ENCODE data around the gene GTF3C1. TPM values are rescaled to one million over a fixed set of nuclear protein-coding genes. Genes with fewer than 3 reads are reported as not detected.
"Not testable (repeated sequence)": the region's sequence is repeated elsewhere in the genome, so short reads cannot be mapped to it uniquely, and the experiment has no call there.

The GTF3C1 gene
- total RNA-seq, 1 experiment from 2014 or later: 38.1 TPM

DNA sequence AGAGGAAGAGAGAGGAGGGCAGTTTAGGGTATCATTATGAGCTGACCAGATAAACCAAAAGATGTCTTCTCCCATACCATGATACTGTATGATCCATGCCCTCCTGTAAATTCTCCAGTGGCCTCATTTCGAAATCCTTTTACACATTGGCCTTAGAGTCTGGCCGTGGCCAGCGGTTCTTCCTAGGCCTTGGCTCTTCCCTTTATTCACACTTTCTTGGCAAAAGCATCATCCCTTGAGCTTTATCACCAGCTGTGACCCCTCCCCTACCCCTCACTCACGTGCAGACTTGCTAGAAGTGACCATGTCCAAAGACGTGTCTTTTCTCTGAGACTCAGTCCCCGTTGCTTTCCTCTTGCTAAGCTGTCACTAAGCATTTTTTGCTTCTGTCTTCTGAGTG, 23.0 kb upstream of the GTF3C1 start:
- DNase-seq (ENCODE audit: unreplicated experiment): no peak
- no TSS peak for BruUV-seq (replicated peaks)
- TF ChIP-seq, protein P1, sequence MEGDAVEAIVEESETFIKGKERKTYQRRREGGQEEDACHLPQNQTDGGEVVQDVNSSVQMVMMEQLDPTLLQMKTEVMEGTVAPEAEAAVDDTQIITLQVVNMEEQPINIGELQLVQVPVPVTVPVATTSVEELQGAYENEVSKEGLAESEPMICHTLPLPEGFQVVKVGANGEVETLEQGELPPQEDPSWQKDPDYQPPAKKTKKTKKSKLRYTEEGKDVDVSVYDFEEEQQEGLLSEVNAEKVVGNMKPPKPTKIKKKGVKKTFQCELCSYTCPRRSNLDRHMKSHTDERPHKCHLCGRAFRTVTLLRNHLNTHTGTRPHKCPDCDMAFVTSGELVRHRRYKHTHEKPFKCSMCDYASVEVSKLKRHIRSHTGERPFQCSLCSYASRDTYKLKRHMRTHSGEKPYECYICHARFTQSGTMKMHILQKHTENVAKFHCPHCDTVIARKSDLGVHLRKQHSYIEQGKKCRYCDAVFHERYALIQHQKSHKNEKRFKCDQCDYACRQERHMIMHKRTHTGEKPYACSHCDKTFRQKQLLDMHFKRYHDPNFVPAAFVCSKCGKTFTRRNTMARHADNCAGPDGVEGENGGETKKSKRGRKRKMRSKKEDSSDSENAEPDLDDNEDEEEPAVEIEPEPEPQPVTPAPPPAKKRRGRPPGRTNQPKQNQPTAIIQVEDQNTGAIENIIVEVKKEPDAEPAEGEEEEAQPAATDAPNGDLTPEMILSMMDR (IDR thresholded peaks at IDR 0.05; ENCODE audit: unreplicated experiment): no peak
- ChIA-PET CTCF (interaction anchor here (0.6 to 1.1 kb wide), 2 partner anchors 8 to 56 kb away, joined by 4 read pairs; no protein-coding TSS in a partner anchor), POLR2A (interaction anchor here (3.1 kb wide), 1 partner anchor 22 kb away, joined by 16 read pairs; the partner anchor contains the start of genes GTF3C1 and KATNIP)
- peak overlapping the region; percentile 35 for H3K27ac Mint-ChIP-seq (ENCODE audit: low read depth, unreplicated experiment)
- no peaks in the 10 kb centered on the region for H3K36me3 Mint-ChIP-seq (ENCODE audit: insufficient read depth, unreplicated experiment)
- no peaks in the 10 kb centered on the region for H3K27me3 Mint-ChIP-seq (ENCODE audit: insufficient read depth, unreplicated experiment)
- H3K4me1 Mint-ChIP-seq (ENCODE audit: insufficient read depth, unreplicated experiment): peaks cover 15% of the 10 kb centered on the region
- intact Hi-C loops (cut with micrococcal nuclease): no loop called here
- no peaks in the 10 kb centered on the region for H3K9me3 Mint-ChIP-seq (ENCODE audit: unreplicated experiment)
- H3K4me3 Mint-ChIP-seq (ENCODE audit: unreplicated experiment): no peak overlapping the region

DNA sequence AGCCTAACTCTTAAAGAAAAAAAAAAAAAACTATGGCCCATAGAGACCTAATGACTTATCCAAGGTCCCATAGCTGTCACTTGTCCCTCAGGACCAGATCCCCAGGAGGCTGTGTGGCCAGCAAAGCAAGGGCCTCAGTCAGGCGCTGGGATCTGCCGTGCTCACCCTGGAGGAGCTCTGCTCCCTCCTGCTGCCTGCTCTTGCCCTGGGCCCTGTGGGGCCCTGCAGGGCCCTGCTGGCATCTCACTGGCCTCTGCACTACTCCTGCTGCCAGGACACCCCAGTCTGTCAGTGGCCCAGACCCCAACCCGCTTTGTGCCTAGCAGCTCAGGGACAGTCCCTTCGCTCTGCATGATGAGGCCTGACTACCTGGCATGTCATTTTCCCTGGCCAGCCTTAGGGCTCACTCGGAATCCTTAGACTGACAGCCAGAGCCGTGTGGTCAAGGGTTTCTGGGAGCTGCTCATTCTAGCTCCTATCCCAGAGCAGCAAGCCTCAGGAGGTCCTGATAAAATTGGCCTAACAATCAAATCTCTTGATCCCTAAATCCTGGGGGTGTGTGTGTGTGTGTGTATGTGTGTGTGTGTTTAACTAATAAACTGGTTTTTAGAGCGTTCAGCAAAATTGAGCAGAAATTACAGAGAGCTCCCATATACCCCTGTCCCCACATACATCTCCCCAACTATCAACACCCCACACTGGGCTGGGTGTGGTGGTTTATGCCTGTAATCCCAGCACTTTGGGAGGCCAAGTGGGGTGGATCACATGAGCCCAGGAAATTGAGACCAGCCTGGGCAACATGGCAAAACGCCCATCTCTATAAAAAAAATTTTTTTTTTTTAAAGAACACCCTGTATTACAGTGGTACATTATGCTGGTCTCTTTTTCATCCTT, 22.0 kb upstream of the GTF3C1 start:
- BruUV-seq (replicated peaks): no TSS peak
- no peaks in the 10 kb centered on the region for H3K9me3 Mint-ChIP-seq (ENCODE audit: unreplicated experiment)
- POLR2A ChIA-PET: no interaction called here
- H3K36me3 Mint-ChIP-seq (ENCODE audit: insufficient read depth, unreplicated experiment): no peaks in the 10 kb centered on the region
- H3K27ac Mint-ChIP-seq (ENCODE audit: low read depth, unreplicated experiment): no peak overlapping the region
- intact Hi-C loops (cut with micrococcal nuclease): no loop called here
- no peak for DNase-seq (ENCODE audit: unreplicated experiment)
- H3K27me3 Mint-ChIP-seq (ENCODE audit: insufficient read depth, unreplicated experiment): no peaks in the 10 kb centered on the region
- CTCF ChIA-PET: interaction anchor here (0.6 kb wide), 2 partner anchors 55 to 1463 kb away, joined by 3 to 4 read pairs; no protein-coding TSS in a partner anchor
- peaks cover 15% of the 10 kb centered on the region for H3K4me1 Mint-ChIP-seq (ENCODE audit: insufficient read depth, unreplicated experiment)
- H3K4me3 Mint-ChIP-seq (ENCODE audit: unreplicated experiment): no peak overlapping the region
- TF ChIP-seq, protein P1 (IDR thresholded peaks at IDR 0.05; ENCODE audit: unreplicated experiment): no peak

DNA sequence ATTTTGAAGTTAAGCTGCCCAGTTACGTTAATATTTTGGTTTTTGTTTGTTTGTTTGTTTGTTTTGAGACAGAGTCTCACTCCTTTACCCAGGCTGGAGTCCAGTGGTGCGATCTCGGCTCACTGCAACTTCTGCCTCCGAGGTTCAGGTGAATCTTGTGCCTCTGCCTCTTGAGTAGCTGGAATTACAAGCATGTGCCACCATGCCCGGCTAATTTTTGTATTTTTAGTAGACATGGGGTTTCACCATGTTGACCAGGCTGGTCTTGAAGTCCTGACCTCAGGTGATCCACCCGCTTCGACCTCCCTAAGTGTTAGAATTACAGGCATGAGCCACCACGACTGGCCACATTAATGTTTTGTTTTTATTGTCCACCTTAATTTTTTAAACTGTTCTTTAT, 21.3 kb upstream of the GTF3C1 start:
- H3K27me3 Mint-ChIP-seq (ENCODE audit: insufficient read depth, unreplicated experiment); H3K27ac Mint-ChIP-seq (ENCODE audit: low read depth, unreplicated experiment); H3K36me3 Mint-ChIP-seq (ENCODE audit: insufficient read depth, unreplicated experiment); H3K9me3 Mint-ChIP-seq (ENCODE audit: unreplicated experiment); POLR2A ChIA-PET; BruUV-seq (replicated peaks); H3K4me3 Mint-ChIP-seq (ENCODE audit: unreplicated experiment); intact Hi-C loops (cut with micrococcal nuclease); DNase-seq (ENCODE audit: unreplicated experiment): not testable (repeated sequence)
- peaks cover 15% of the 10 kb centered on the region for H3K4me1 Mint-ChIP-seq (ENCODE audit: insufficient read depth, unreplicated experiment)
- CTCF ChIA-PET: interaction anchor here (0.6 kb wide), 1 partner anchor 1464 kb away, joined by 3 read pairs; no protein-coding TSS in a partner anchor

DNA sequence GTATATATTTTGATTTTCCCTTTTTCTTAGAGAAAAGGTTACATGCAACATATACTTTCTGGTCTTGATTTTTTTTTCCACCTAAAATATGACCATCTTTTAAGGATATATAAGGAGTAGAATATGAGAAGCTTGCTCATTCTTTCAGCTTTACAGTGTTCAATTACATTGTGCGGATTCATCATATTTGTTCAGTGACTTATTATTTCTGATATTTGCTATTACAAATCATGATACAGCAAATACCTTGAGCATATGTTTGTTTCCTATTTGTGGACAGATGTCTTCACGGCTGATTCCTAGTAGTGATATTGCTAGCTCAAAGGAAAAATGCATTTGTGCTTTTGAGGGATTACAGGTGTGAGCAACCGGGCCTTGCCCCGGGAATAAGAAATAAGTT, 18.4 kb upstream of the GTF3C1 start:
- BruUV-seq (replicated peaks): no TSS peak
- intact Hi-C loops (cut with micrococcal nuclease): no loop called here
- ChIA-PET POLR2A (interaction anchor here (1.4 kb wide), 1 partner anchor 10 kb away, joined by 5 read pairs; no protein-coding TSS in a partner anchor), CTCF (interaction anchor here (0.7 to 0.8 kb wide), 2 partner anchors 14 to 22 kb away, joined by 4 read pairs; no protein-coding TSS in a partner anchor)
- no peak overlapping the region for H3K27ac Mint-ChIP-seq (ENCODE audit: low read depth, unreplicated experiment)
- peaks cover 15% of the 10 kb centered on the region for H3K4me1 Mint-ChIP-seq (ENCODE audit: insufficient read depth, unreplicated experiment)
- no peaks in the 10 kb centered on the region for H3K27me3 Mint-ChIP-seq (ENCODE audit: insufficient read depth, unreplicated experiment)
- peaks cover 11% of the 10 kb centered on the region for H3K36me3 Mint-ChIP-seq (ENCODE audit: insufficient read depth, unreplicated experiment)
- H3K4me3 Mint-ChIP-seq (ENCODE audit: unreplicated experiment): no peak overlapping the region
- TF ChIP-seq, protein P1 (IDR thresholded peaks at IDR 0.05; ENCODE audit: unreplicated experiment): no peak
- H3K9me3 Mint-ChIP-seq (ENCODE audit: unreplicated experiment): no peaks in the 10 kb centered on the region
- no peak for DNase-seq (ENCODE audit: unreplicated experiment)

All from MCF 10A (cell line).